Dorsolateral prefrontal cortex (tissue), 118 donors: ENCODE data around the gene APOD. TPM values are rescaled to one million over a fixed set of nuclear protein-coding genes. Genes with fewer than 3 reads are reported as not detected.

Experiments
- total RNA-seq, 120 experiments: library from RNA; stranded (reverse); gene quantifications; one replicate each; pipeline versions ENCODE4 v1.2.3 to v1.2.4, GENCODE V29; 2022

APOD gene
- total RNA-seq, 120 experiments from 2014 or later = 145 to 1,164 (median 402) TPM

Other genes starting within 250 kb of the APOD start
- 100 to 1,000 TPM in 35 of 120 experiments, 10 to 100 TPM in 85; 71.1 to 126 (median 94.7) TPM for gene ACAP2, start 140.9 kb downstream of the APOD start, total RNA-seq
- 10 to 100 TPM; 25.2 to 68.8 (median 47.3) TPM for gene PPP1R2, start 40.6 kb downstream of the APOD start, total RNA-seq
- 10 to 100 TPM in 117 of 120 experiments, 1 to 10 TPM in 3; 9.3 to 86.7 (median 27.6) TPM for gene MUC20, start 137.0 kb upstream of the APOD start, total RNA-seq
- gene MUC4, start 228.0 kb upstream of the APOD start, total RNA-seq = 1 to 10 TPM in 2 of 120 experiments, under 1 TPM in 28, not detected in 90; 0.04 to 1.1 (median 0.28) TPM